Activated CD4-positive, alpha-beta memory T cell treated with anti-CD3 and anti-CD28 coated beads for 36 hours (primary cell): ENCODE data around the gene EVI2A. TPM values are rescaled to one million over a fixed set of nuclear protein-coding genes. Genes with fewer than 3 reads are reported as not detected.
"Not testable (repeated sequence)": the region's sequence is repeated elsewhere in the genome, so short reads cannot be mapped to it uniquely, and the experiment has no call there.

ENCODE experiments used
- CTCF ChIA-PET: fragments of 350-600 bp; sonication (Branson Sonifier 250); formaldehyde crosslinking; loops from one replicate; lab custom pipeline; 2021; ENCODE audit warnings: antibody characterized with exemption, inconsistent platforms; lab: Charles Lee
- POLR2A ChIA-PET: fragments of 350-600 bp; sonication (Branson Sonifier 250); formaldehyde crosslinking; loops from one replicate; lab custom pipeline; 2021; ENCODE audit warnings: antibody characterized with exemption; lab: Charles Lee
- DNase-seq: peaks from one replicate; pipeline ENCODE4 v3.0.0-alpha.2; 2020
- H3K27ac Mint-ChIP-seq: one replicate; pipeline ENCODE4 v1.8.0; 2021; ENCODE audit warnings: mixed read lengths
- H3K27me3 Mint-ChIP-seq: one replicate; pipeline ENCODE4 v1.8.0; 2021; ENCODE audit warnings: mixed read lengths
- H3K36me3 Mint-ChIP-seq: one replicate; pipeline ENCODE4 v1.8.0; 2021; ENCODE audit warnings: mixed read lengths
- H3K4me1 Mint-ChIP-seq: one replicate; pipeline ENCODE4 v1.8.0; 2021; ENCODE audit warnings: low read depth, mixed read lengths
- H3K4me3 Mint-ChIP-seq: one replicate; pipeline ENCODE4 v1.8.0; 2021; ENCODE audit warnings: mild to moderate bottlenecking, mixed read lengths
- H3K9me3 Mint-ChIP-seq: one replicate; pipeline ENCODE4 v1.8.0; 2021; ENCODE audit warnings: mixed read lengths
- intact Hi-C: fragments of 100-400 bp; cut with micrococcal nuclease; formaldehyde crosslinking; loops from one replicate; pipeline ENCODE4 v1.15.1; 2023
- total RNA-seq, 2 experiments: library from RNA; stranded (reverse); gene quantifications; one replicate each; pipeline ENCODE4 v1.2.3, GENCODE V29; 2021

EVI2A gene
- total RNA-seq, 2 experiments from 2014 or later = 24.5 to 25.5 TPM

DNA sequence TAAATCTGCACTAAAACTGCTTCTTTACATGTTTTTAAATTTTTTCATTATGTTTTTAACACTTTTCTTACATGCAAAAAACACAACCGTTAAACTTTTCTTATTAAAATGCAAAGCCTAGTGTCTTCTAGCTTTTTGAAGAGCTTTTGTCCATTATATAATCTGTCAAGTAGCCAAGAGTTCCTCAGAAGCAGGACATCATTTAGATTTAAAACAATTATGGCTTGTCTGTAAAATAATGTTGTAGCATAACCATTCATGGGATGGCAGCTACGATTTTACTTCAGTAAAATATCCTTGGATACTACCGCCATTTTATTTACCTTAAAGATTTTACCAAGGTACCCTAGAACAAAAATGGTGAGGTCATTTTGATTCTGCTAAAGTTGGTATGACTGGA is 27.2 kb downstream of the EVI2A start:
- no peaks in the 10 kb centered on the region for H3K9me3 Mint-ChIP-seq
- H3K27ac Mint-ChIP-seq = no peak overlapping the region
- no peaks in the 10 kb centered on the region for H3K36me3 Mint-ChIP-seq
- DNase-seq = no peak
- ChIA-PET CTCF (no interaction called here), POLR2A (no interaction called here)
- intact Hi-C loops = no loop called here
- no peaks in the 10 kb centered on the region for H3K27me3 Mint-ChIP-seq
- peaks cover 3% of the 10 kb centered on the region for H3K4me1 Mint-ChIP-seq
- H3K4me3 Mint-ChIP-seq = no peak overlapping the region

DNA sequence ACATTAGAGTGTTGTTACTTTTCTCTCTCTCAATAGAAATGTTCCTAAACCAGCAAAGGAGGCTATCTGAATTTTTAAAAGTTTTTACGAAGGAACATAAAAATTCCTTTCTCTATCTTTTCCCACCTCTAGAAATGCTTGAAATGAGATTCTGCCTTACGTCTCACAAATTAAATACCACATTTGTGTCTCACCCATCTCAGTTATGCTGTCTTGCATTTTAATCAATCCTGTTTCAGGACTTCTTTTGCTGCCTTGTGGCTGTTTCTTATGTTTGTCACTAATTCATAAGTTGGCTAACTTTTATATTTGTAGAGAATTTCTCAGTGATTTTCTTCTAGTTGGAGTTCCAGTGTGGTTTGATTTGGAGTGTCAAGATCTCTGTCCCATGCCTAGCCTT is 27.8 kb downstream of the EVI2A start:
- intact Hi-C loops = no loop called here
- Mint-ChIP-seq H3K9me3 (no peaks in the 10 kb centered on the region), H3K36me3 (no peaks in the 10 kb centered on the region), H3K27me3 (no peaks in the 10 kb centered on the region), H3K4me1 (peaks cover 5% of the 10 kb centered on the region), H3K4me3 (no peak overlapping the region), H3K27ac (no peak overlapping the region)
- DNase-seq = no peak
- POLR2A ChIA-PET = no interaction called here
- CTCF ChIA-PET = no interaction called here

DNA sequence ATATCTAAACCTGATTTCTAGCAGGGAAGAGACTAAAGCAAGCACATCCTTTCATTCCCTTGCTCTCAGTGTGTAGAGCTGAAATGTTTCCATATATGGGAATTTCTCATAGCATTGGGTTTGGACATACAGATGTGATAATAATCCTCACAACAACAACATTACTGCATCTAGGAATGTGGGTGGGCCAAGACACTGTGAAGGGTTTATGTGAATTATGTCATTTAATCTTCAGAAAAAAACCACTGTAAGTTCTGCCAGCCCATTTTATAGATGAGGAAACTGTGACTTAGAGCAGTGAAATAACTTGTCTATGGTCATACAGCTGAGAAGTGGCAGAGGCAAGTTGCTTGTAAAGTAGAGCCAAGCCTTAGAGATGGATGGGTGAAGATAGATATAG is 29.6 kb downstream of the EVI2A start:
- intact Hi-C loops = no loop called here
- no peaks in the 10 kb centered on the region for H3K27me3 Mint-ChIP-seq

DNA sequence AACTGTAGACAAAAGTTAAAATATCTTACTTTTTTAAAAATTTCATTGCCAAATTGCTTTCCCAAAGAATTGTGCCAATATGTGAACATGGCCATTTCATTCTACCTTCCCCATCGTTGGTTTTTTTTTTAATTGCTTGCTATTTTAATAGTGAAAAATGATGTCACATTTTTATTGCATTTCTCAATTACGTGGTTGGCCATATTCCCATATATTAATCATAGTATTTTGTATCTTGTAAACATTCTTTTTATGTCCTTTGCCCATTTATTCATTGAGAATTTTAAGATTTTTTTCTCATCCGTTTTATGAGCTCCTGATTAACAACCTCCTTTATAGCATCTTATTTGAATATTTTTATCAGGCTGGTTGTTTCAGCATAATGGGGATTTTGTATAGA is 31.6 kb downstream of the EVI2A start:
- peaks cover 5% of the 10 kb centered on the region for H3K4me1 Mint-ChIP-seq
- H3K27ac Mint-ChIP-seq = no peak overlapping the region
- DNase-seq = no peak
- CTCF ChIA-PET = no interaction called here
- H3K9me3 Mint-ChIP-seq = no peaks in the 10 kb centered on the region
- no peak overlapping the region for H3K4me3 Mint-ChIP-seq
- intact Hi-C loops = no loop called here
- H3K27me3 Mint-ChIP-seq = no peaks in the 10 kb centered on the region
- POLR2A ChIA-PET = no interaction called here
- peaks cover 4% of the 10 kb centered on the region for H3K36me3 Mint-ChIP-seq

More for the DNA sequence above, 29.6 kb downstream of the EVI2A start:
- CTCF ChIA-PET = no interaction called here
- H3K4me1 Mint-ChIP-seq = peaks cover 5% of the 10 kb centered on the region
- no peak for DNase-seq
- H3K36me3 Mint-ChIP-seq = peaks cover 4% of the 10 kb centered on the region
- H3K9me3 Mint-ChIP-seq = no peaks in the 10 kb centered on the region
- H3K4me3 Mint-ChIP-seq = no peak overlapping the region
- no peak overlapping the region for H3K27ac Mint-ChIP-seq
- POLR2A ChIA-PET = no interaction called here

DNA sequence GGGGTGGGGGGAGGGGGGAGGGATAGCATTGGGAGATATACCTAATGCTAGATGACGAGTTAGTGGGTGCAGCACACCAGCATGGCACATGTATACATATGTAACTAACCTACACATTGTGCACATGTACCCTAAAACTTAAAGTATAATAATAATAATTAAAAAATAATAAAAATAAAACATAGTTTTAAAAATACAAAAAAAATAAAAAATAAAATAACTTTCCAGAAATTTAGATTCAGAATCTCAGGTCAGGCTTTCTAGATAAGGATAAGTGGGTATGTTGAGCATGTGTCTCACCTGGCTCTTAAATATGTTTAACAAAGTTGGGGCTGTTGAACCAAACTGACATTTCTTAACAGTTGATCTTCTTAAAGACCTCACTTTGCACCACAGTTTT is 33.5 kb downstream of the EVI2A start:
- H3K27me3 Mint-ChIP-seq, DNase-seq, CTCF ChIA-PET, H3K36me3 Mint-ChIP-seq, H3K4me3 Mint-ChIP-seq, H3K27ac Mint-ChIP-seq, intact Hi-C loops, H3K9me3 Mint-ChIP-seq, H3K4me1 Mint-ChIP-seq, POLR2A ChIA-PET: not testable (repeated sequence)

DNA sequence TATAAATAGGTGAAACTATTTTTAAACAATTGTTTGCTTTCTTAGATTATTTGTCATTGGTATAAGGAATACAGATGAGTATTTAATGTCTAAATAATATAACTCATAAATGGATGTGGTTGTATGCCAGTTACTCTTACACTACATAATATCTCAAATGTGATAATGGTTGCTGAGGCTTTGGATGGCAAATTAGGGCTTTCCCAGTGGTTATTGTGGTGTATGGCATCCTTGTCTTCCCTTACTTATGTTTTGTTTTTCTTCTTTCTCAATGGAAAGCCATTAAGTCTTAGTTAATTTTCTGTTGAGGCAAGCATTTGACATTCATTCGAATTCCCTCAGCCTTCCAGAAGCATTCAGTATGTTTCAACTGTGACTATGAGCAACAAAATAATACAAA is 34.8 kb downstream of the EVI2A start:
- intact Hi-C loops = no loop called here
- no peaks in the 10 kb centered on the region for H3K9me3 Mint-ChIP-seq
- H3K36me3 Mint-ChIP-seq = peaks cover 6% of the 10 kb centered on the region
- ChIA-PET CTCF (no interaction called here), POLR2A (no interaction called here)
- H3K4me1 Mint-ChIP-seq = peaks cover 5% of the 10 kb centered on the region
- no peaks in the 10 kb centered on the region for H3K27me3 Mint-ChIP-seq
- no peak overlapping the region for H3K4me3 Mint-ChIP-seq
- no peak for DNase-seq
- H3K27ac Mint-ChIP-seq = no peak overlapping the region

DNA sequence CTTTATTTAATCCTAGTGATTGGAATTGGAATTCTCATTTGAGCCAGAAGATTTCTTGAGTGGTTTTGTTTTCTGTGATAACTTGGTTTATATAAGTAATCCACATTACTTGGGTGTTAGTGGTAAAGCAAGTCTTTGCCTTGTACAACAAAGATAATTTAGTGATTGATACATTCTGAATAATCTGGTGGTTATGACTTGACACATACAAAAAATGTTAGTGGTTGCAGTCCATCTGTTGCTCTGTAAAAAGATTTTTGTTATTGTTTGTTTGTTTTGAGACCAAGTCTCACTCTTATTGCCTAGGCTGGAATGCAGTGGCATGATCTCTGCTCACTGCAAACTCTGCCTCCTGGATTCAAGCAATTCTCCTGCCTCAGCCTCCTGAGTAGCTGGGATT is 37.6 kb downstream of the EVI2A start:
- Mint-ChIP-seq H3K27ac (no peak overlapping the region), H3K36me3 (peaks cover 6% of the 10 kb centered on the region), H3K27me3 (no peaks in the 10 kb centered on the region), H3K9me3 (no peaks in the 10 kb centered on the region), H3K4me1 (no peaks in the 10 kb centered on the region), H3K4me3 (no peak overlapping the region)
- CTCF ChIA-PET = no interaction called here
- POLR2A ChIA-PET = no interaction called here
- DNase-seq = no peak
- intact Hi-C loops = no loop called here

DNA sequence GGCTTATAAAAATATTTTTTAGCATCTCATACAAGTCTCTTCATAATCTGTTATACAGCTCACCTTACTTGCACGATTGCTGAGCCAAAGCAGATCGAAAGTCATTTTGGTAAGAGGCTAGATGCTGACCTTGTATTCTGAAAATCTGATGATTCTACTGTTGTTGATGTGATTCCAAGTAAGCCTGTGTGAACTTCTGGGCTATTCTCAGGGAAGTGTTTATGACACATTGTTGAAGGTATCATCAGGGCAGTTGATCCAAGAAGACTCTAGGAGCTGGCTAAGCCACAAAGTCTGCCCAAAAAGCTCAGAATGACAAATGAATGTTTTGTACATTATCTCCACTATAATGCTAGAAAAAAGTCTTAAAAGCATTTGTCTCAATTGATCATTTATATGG is 40.4 kb downstream of the EVI2A start:
- POLR2A ChIA-PET = no interaction called here
- intact Hi-C loops = no loop called here
- no peak overlapping the region for H3K4me3 Mint-ChIP-seq
- peaks cover 4% of the 10 kb centered on the region for H3K36me3 Mint-ChIP-seq
- H3K9me3 Mint-ChIP-seq = no peaks in the 10 kb centered on the region
- H3K27me3 Mint-ChIP-seq = no peaks in the 10 kb centered on the region
- H3K27ac Mint-ChIP-seq = no peak overlapping the region
- no peak for DNase-seq
- CTCF ChIA-PET = no interaction called here
- no peaks in the 10 kb centered on the region for H3K4me1 Mint-ChIP-seq

DNA sequence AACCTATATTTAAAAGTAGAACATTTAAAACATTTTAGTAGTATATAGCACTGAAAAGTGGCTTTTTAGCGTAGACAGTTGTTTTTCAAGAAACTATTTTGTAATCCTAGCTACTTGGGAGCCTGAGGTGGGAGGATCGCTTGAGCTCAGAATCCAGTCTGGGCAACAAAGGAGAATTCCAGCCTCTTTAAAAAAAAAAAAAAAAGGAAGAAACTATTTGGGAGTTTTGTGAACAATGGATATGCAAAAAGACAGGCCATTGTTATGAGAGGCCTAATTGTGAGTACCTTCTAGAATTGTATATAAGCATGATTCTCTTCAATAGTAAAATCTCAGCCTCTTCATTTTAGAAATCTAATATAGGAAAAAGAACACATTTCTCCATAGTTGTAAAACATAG is 42.0 kb downstream of the EVI2A start:
- Mint-ChIP-seq H3K27me3 (no peaks in the 10 kb centered on the region), H3K36me3 (peaks cover 4% of the 10 kb centered on the region), H3K9me3 (no peaks in the 10 kb centered on the region), H3K4me3 (no peak overlapping the region), H3K4me1 (no peaks in the 10 kb centered on the region), H3K27ac (no peak overlapping the region)
- intact Hi-C loops = no loop called here
- ChIA-PET POLR2A (no interaction called here), CTCF (no interaction called here)
- DNase-seq = no peak

DNA sequence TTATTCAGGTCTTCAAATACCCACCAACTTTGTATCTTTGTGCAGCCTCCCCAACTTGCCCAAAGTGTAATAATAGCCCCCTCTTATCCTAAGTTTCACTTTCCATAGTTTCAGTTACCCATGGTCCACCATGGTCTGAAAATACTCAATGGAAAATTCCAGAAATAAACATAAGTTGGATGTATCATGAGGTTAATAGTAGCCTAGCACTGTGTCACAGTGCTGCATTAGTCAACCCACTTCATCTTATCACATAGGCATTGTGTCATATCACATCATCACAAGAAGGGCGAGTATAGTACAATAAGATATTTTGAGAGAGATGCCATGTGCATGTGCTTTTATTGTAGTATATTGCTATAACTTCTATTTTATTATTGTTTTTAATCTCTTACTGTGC is 46.3 kb downstream of the EVI2A start:
- no peaks in the 10 kb centered on the region for H3K4me1 Mint-ChIP-seq
- no peak overlapping the region for H3K4me3 Mint-ChIP-seq
- peaks cover 5% of the 10 kb centered on the region for H3K36me3 Mint-ChIP-seq
- no peak for DNase-seq
- H3K9me3 Mint-ChIP-seq = no peaks in the 10 kb centered on the region
- H3K27ac Mint-ChIP-seq = no peak overlapping the region
- ChIA-PET POLR2A (no interaction called here), CTCF (no interaction called here)
- intact Hi-C loops = no loop called here
- no peaks in the 10 kb centered on the region for H3K27me3 Mint-ChIP-seq

DNA sequence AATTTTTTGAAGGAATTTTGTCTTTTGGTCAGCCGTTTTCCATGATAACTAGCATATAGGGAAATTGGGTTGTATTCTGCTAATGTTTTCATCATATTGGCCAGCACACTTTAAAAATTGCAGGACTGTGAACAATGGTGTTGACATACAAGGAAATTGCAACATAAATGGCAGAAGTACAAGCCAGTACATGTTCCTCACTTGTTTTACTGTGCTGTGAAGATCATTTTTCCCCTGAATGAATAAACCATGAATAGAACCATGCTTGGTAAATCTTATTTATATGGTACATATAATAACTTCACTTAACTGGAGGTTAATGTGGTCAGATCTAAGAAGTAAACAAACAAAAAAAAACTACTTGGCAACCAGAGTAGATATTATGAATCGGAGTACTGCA is 47.2 kb downstream of the EVI2A start:
- intact Hi-C loops = no loop called here
- no peak overlapping the region for H3K27ac Mint-ChIP-seq
- ChIA-PET POLR2A (no interaction called here), CTCF (no interaction called here)
- H3K4me3 Mint-ChIP-seq = no peak overlapping the region
- peaks cover 8% of the 10 kb centered on the region for H3K36me3 Mint-ChIP-seq
- H3K4me1 Mint-ChIP-seq = no peaks in the 10 kb centered on the region
- no peaks in the 10 kb centered on the region for H3K27me3 Mint-ChIP-seq
- no peaks in the 10 kb centered on the region for H3K9me3 Mint-ChIP-seq
- no peak for DNase-seq

DNA sequence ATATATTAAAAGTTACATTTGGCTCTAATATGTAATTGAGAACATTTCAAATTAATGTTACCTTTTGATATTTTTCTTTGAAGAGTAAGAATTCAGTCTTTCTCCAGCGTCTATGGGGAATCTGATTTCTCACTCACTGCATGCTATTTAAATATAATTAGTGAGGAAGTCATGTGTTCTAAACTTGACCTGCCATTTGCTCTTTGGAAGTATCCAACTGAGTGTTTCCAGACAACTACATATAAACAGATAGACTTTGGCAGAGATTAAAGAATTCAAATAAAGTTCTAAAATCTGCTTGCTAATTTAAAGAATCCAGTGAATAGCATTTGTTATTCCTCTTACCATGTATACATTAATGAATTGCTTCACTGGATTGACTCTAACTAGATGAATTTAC is 47.9 kb downstream of the EVI2A start:
- Mint-ChIP-seq H3K4me1 (no peaks in the 10 kb centered on the region), H3K4me3 (no peak overlapping the region), H3K27ac (no peak overlapping the region), H3K27me3 (no peaks in the 10 kb centered on the region), H3K36me3 (peaks cover 12% of the 10 kb centered on the region), H3K9me3 (no peaks in the 10 kb centered on the region)
- DNase-seq = no peak
- intact Hi-C loops = no loop called here
- CTCF ChIA-PET = no interaction called here
- POLR2A ChIA-PET = no interaction called here

DNA sequence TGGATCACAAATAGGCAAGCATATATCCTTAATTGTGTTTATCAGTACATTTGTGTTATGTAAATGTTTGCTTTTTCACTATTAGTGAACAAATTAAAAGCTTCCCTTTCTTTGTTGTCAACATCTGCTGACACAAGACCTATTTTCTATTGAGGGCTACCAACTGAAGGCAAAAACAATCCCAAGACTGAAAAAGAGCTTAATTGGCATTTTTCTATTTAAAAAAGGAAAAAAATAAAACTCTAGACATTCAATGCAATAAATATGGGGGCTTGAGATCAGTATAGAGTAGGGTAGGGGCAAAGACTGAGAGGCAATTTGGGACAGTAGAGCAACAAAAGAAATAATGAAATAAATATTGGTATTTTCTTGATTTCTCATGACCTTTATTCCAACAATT is 48.6 kb downstream of the EVI2A start:
- no peak overlapping the region for H3K4me3 Mint-ChIP-seq
- no peaks in the 10 kb centered on the region for H3K9me3 Mint-ChIP-seq
- H3K4me1 Mint-ChIP-seq = no peaks in the 10 kb centered on the region
- peaks cover 12% of the 10 kb centered on the region for H3K36me3 Mint-ChIP-seq
- CTCF ChIA-PET = interaction anchor here (0.6 kb wide), 1 partner anchor 314 kb away, joined by 3 read pairs; no protein-coding TSS in a partner anchor
- H3K27me3 Mint-ChIP-seq = no peaks in the 10 kb centered on the region
- no peak for DNase-seq
- no peak overlapping the region for H3K27ac Mint-ChIP-seq
- POLR2A ChIA-PET = no interaction called here
- intact Hi-C loops = no loop called here

DNA sequence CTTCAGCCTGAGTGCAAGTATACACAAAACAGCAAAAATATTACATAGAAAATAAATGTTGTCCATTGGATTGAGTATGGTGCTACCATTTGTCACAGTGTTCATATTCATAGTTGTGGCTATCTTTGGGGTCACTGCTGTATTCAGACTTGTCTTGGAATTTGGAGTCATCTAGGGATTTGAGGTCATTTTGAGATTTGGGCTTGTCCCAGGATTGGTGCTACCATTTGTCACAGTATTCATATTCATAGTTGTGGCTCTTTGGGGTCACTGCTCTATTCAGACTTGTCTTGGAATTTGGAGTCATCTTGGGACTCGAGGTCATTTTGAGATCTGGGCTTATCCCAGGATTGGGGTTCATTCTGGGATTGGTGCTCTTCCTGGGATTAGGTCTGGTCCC is 49.2 kb downstream of the EVI2A start:
- intact Hi-C loops = no loop called here
- H3K27me3 Mint-ChIP-seq = no peaks in the 10 kb centered on the region
- ChIA-PET POLR2A (no interaction called here), CTCF (no interaction called here)
- H3K4me3 Mint-ChIP-seq = no peak overlapping the region
- H3K9me3 Mint-ChIP-seq = no peaks in the 10 kb centered on the region
- H3K4me1 Mint-ChIP-seq = no peaks in the 10 kb centered on the region
- no peak for DNase-seq
- peaks cover 16% of the 10 kb centered on the region for H3K36me3 Mint-ChIP-seq
- H3K27ac Mint-ChIP-seq = no peak overlapping the region
